ENCODE data around the gene KLHL14.

The KLHL14 gene

DNA sequence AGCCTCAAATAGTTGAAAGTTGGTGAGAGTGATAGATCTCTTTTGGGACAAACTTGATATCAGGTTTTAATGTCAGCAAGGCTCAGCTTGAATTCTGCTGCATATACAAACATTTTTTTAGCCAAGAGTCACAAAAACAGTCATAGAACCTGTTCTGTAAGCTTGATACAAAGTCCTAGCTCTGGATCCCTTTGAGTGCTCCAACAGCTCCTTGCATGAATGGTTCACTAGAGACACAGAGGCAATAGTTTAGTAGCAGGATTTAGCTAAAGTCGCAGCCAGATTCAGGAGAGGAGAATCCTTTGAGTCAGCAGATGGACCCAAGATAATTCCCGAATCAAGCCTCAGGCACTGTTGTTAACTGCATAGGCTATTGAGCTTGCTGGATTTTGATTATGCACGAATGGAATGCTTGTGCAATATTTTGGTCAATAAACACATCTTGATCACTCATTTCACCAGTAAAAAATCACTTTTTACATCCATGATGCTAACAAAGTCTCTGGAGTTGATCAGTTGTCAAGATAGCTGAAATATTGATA, 148.6 kb downstream of the KLHL14 start:
- no peak for DNase-seq

- DNase-seq: no peak
These were observed 149.3 kb downstream of the KLHL14 start for GRCh38 chr18:32623563-32623962.

Measured in inflammatory macrophage treated with lipopolysaccharide for 4 hours (primary cell).